GM18526 (cell line): ENCODE data around the gene IL17RE.

Source experiments
- POLR2A ChIP-seq: IDR thresholded peaks from 3 replicates; pipeline ENCODE4 v1.6.1; 2011; ENCODE audit not compliant: insufficient read length; ENCODE audit errors: extremely low read depth

The IL17RE gene

GRCh38 chr3:9899289-9899791 lies 3.3 kb upstream of the IL17RE start:
- TF ChIP-seq POLR2A = no peak

- no peak for TF ChIP-seq POLR2A
Measured at GRCh38 chr3:9901967-9902366, 681 bp upstream of the IL17RE start.

GRCh38 chr3:9903238-9903624 lies 583 bp downstream of the IL17RE start:
- TF ChIP-seq POLR2A = no peak

GRCh38 chr3:9903904-9904303 lies 1.3 kb downstream of the IL17RE start:
- TF ChIP-seq POLR2A = no peak

GRCh38 chr3:9906480-9906879 lies 3.8 kb downstream of the IL17RE start:
- no peak for TF ChIP-seq POLR2A

GRCh38 chr3:9908286-9908685 lies 5.6 kb downstream of the IL17RE start:
- no peak for TF ChIP-seq POLR2A

- no peak for TF ChIP-seq POLR2A
Measured at GRCh38 chr3:9909221-9910013, 6.8 kb downstream of the IL17RE start.

GRCh38 chr3:9911863-9912262 lies 9.2 kb downstream of the IL17RE start:
- no peak for TF ChIP-seq POLR2A

- no peak for TF ChIP-seq POLR2A
Measured at GRCh38 chr3:9912294-9912935, 9.8 kb downstream of the IL17RE start.

GRCh38 chr3:9913601-9914000 lies 11.0 kb downstream of the IL17RE start:
- TF ChIP-seq POLR2A = no peak

- no peak for TF ChIP-seq POLR2A
Measured at GRCh38 chr3:9914011-9914410, 11.4 kb downstream of the IL17RE start.

- no peak for TF ChIP-seq POLR2A
Measured at GRCh38 chr3:9914559-9915253, 12.1 kb downstream of the IL17RE start.

- TF ChIP-seq POLR2A = no peak
Measured at GRCh38 chr3:9915254-9916141, 12.8 kb downstream of the IL17RE start.

- no peak for TF ChIP-seq POLR2A
Measured at GRCh38 chr3:9916346-9916733, 13.7 kb downstream of the IL17RE start.
